Muscle of arm (tissue), 12 donors: ENCODE measurements around the gene SH3PXD2B. TPM values are rescaled to one million over a fixed set of nuclear protein-coding genes. Genes with fewer than 3 reads are reported as not detected.
"Not testable (repeated sequence)": the region's sequence is repeated elsewhere in the genome, so short reads cannot be mapped to it uniquely, and the experiment has no call there.

ENCODE experiments used
- DNase-seq: peaks from one replicate; pipeline ENCODE4 v3.0.0-alpha.2; 2013
- polyA plus RNA-seq, 12 donors: library from polyadenylated mRNA; unstranded; fragments of 120-200 nt; gene quantifications; one replicate each; pipeline ENCODE4 v1.2.1, GENCODE V29; 2013; ENCODE audit not compliant: insufficient read length in 12 of 12

Gene SH3PXD2B
- polyA plus RNA-seq, 12 donors, result 26.1 to 51.5 (median 36.0) TPM; not detected in 1

DNA sequence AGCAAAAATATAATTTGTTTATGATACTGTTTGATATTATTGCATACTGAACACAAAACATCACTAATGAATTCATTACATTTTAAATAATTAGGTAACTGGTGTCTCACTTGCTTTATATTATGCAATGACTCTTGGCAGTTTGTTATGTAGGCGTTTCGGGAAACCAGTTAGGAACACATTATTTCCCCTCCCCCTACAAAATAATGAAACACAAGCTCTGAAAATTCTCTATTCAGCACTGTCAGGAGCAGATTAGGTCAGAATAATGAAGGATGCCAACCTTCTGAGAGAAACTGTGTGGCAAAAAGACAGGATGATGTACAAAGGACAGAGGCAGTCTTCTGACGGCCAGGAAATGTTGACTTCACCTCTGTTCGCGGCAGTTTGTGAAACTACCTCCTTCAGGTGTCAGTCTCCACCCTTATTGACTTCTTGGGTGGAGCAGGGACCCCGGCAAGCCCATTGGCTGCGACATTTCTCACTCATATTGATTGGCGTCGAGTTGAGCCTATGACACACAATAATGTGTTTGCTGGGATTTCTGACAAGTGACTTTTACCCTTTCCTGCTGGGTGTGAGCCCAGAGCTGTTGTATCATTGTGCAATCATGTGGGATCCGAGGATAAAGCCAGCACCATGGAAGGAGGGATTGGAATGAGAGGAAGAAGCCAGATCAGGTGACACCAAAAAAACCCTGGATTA, 33.9 kb downstream of the SH3PXD2B start:
- peak; percentile 78 for DNase-seq

DNA sequence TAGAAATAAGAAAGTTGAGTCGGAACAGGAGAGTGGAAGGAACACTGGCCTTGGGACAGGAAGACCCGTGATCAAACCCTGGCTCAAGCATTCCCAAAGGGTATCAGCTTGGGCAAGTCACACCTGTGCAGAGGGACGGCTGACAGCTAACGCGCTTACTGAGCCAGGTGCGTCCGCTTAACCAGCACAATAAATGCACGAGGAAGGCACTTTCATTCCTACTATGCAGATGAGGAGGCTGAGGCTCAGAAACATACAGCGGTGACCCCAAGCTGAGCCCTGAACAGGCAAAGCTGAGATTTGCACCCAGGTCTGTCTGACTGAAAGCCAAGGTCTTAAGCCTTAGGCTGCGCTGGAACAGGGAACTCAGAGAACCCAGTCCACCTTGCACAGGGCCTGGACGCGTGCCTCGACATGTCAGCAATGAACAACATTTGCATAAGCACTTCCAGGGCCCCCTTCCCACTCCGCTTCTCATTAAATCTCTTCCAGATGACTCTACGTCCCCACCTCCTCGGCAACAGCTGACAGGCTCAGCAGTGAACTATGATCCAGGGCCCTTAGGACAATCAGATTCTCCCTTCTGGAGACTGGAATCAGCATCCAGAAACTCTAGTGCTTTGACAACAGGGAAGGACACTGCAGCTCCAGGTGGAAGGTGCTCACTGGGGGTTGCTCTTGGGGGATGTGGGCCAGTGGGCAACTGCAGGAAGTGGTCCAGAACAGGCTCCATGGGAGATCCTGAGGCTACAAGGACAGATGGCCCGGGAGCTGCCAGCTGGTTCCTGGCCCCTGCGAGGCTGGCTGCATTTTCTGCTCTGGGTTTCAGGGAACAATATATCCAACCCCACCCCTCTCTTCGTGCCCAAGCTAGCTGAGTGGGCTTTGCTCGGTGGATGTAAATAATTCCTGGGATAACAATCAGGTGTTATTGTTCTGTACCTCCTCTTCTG, 35.2 kb downstream of the SH3PXD2B start:
- peak; percentile 89 for DNase-seq

DNA sequence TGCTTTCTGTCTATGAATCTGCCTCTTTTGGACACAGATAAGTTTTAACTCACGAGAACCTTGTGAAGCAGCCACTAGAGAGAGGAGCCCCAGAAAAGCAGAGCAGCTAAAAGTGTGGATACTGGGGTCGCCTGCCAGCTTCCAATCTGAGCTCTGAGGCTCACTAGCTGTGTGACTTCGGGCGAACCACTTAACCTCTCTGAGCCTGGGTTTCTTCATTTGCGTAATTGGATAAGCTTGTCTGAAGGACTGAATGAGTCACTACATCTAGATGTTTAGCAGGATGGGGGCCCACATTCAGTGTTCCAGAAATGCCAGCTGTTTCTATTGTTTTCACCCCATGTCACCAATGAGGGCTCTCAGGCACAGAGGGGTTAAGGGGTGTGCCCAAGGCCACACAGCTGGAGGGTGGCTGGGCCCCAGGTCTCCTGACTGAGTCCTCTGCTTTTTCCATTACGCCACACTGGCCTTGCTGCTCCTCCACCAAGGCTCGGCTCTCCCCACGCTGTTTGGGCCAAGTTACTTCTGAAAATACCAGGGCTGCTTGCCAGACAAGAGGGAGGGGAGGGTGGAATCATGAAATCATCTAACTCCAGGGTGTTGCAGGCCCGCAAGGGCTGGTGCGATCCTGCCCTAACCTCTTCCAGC, 36.2 kb downstream of the SH3PXD2B start:
- DNase-seq, result peak; percentile 98

DNA sequence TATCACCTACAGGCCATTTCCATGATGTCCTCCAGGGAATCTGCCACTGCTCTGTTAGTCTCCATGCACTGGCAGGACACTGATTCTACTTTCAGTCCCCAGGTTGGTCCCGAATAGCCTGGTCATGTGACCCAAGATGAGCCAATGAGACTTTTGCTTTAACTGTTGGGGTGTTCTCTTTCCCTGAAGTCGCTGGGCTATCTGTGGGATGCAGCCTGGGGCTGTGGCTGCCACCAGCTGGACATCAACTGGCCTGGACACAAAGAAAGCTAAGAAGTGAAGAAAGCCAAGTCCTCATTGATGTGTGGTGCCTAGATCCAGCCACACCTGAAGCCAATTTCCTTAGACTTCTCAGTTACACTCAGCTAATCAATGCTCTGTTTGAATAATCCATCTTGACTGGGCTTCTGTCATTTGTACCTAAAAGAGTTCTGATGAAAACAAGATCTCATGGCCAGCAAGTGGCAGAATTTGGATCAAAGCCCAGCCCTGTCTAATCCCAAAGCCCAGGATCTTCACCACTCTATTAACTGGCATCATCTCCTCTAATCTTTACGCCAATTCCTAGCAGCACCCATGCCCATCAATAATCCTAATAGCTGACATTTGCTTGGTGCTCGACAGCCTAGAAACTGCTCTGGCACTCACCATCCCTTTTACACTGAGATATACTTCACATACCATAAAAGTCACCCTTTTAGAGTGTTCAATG, 37.0 kb downstream of the SH3PXD2B start:
- DNase-seq, result no peak

DNA sequence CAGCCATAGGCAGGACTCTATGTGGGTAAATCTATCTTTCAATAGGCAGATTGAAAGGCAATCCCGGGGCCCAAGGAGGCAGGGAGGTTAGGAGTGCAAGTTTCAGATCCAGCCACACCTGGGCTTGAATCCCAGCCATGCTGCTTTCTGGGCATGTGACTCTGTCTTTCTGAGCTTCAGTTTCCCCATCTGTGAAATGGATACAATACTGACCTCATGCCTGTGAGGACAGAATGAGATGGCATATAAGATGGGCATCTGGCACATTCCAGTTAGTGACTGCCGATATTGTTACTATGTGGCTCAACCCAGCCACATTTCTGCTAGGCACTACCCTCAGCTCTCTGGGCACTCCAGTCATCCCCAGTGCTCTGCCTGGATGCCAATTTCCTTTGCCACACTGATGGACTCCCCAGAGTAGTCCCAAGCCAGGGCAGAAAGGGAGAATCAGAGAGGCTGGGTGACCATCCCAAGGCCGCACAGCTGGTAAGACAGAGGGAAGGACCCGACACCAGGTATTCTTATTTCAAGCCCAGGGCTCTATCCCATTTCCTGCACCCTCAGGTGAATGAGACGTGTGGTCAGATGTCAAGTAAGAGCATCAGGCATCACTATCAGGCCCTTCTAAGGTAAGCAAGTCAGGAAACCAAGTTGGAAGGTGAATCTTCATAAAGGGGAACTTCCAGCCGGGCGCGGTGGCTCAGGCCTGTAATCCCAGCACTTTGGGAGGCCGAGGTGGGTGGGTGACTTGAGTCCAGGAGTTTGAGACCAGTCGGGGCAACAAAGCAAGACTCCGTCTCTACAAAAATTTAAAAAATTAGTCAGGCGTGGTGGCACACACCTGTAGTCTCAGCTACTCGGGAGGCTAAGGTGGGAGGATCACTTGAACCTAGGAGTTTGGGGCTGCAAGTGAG, 38.7 kb downstream of the SH3PXD2B start:
- DNase-seq, result no peak

DNA sequence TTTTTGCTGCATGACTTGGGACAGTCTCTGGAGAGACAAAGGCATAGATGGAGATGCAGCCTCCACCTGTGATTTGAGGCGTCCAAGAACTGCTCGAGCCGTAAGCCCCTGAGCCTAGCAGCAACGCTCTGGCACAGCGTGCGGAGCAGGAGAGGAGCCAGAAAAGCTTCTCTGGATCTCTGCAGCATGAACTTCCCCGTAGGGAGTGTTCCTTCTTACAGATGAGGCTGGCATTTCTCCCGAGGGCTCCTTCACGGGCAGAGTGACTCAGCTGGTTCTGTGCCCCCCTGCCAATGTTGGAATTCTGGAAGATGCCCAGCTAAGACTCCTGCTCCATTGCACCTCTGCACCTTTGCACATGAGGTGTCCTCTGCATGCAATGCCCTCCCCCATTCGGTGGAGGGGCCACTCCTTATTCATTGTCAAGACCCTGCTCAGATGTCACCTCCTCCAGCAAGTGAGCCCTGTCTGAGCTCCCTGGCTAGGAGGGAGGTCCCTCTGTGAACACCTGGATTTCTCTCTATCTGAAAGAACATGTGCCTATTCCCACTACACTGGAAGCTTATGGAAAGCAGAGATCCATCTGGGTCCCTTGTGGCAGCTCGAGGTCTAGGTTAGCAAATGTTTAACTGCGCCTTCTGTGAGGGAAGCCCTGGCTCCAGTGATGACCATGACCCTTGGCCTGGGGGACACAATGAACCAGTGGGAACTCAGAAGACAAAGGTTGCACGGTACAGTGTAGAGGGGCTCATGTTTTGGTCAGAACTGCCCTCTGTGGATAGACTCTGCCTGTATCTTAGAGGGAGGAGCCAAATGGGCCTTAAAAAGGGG, 39.6 kb downstream of the SH3PXD2B start:
- peak; percentile 83 for DNase-seq

DNA sequence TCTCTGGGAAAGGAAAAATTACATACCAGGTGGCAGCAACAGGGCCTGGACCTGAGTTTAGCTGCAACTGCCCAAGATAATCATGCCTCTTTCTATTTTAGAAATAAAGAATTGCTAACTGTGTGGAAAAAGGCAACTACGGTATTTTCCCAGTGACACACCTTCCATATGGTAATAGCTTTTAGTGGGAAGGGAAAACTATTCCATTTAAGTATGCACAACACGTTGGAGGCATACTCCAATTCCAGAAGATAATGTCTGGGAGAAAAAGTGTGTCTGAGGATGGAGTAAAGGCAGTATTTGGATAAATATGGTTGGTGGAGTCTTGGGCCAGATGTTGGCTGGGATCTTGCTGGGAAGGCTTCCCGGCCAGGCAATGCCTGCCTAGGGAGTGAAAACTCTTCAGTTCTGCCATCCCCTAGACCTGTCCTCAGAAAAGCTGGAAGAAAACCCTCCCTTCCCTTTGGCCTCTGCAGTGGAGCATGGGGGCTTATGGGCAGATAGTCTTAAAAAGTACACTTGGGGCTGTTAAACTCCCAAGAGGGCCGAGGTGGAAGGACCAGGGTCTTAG, 40.6 kb downstream of the SH3PXD2B start:
- DNase-seq, result no peak

DNA sequence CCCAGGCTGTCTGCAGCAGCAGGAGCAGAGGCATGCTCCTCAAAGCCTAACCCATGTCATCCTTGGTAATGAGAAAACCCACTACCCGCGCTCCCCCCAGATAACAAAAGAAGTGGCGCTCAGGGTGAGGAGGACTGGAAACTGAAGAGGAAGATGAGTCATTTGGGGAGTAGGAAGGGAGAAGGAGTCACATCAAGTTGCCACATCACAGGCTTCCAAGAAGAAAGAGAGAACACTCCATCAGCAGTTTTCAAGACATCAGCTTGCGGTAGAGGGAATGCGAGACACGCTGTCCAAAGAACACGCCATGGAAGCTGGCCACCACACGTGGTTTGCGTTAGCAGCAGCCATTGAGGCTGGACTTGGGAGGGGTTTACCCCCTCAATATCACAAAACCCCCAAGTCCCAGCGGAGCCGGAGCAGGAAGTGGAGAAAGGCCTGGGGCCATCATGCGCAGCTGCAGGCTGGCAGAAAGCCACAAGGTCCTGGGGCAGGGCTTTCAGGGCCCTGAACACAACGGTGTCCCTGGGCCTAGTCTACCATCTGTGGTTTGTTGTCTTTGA, 41.5 kb downstream of the SH3PXD2B start:
- DNase-seq, result peak; percentile 94

DNA sequence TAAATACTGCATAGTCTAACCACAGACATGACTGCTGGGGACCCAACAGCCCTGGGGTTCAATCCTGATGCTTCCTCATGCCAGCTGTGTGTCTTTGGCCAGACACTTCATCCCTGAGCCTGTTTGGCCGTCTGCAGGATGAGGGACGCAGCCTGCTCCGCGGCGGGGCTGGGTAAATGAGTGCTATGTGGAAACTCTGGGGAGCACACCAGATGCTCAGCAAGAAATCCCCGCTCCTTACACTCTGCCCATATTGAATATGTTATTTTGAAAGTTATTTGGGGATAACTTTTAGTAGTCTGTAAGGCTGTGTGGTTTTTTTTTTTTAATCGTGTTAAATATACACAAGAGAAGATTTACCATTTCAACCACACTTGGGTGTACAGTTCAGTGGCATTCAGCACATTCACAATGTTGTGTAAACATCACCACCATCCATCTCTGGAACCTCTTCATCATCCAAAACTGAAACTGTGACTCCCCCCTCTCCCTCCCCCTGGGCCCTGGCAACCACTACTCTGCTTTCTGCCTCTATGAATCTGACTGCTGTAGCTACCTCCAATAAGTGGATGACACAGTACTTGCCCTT, 42.7 kb downstream of the SH3PXD2B start:
- no peak for DNase-seq

DNA sequence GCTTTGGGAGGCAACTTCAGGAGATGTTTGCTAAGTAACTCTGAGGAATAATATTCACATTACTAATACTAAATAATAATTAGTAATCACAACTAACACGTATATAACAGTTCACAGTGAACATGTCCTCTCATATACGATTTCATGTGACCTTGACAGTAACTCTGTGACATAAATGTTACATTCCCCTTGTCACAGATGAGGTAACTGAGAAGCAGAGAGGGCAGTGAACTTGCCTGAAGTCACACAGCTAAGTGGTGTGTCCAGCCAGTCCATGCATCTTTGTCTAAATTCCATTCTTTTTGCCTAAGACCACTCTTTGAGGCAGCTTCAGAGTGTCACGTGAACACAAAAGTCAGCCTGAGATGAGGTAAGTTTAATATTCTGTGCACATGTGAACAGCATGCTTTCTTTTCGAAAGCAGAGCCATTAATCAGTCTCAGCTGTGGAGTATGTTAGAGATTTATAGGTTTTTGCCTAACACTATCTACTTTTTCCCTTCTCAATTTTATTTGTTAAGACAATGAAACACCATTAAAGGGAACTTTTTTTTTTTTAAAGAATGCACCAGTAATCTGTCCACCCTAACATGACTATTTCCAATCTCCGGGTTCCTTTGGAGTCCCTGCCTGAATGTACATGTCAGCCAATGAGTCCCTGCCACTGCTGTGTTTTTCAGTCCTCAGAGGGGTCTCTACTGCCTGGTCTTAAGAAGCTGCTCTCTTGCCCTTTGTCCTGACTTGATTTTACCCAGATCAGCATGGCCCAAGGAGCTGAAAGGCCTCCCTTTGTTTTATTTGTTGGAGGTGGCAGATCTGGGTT, 43.5 kb downstream of the SH3PXD2B start:
- peak; percentile 59 for DNase-seq

DNA sequence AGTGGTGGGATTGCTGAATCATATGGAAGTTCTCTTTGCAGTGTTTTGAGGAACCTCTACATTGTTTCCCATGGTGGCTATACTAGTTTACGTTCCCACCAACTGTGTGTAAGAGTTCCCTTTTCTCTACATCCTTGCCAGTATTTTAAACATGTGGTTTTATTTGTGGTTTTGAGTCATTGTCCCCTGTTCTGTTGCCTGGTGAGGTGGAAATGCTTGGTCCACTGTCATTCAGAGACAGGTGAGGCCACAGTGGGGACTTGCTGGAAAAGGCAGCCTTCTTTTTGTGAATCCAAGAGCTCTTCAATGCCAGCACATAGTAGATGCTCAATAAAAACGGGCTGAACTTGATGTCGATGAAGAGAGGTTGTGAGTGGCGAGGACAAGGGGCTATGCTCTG, 44.2 kb downstream of the SH3PXD2B start:
- no peak for DNase-seq

DNA sequence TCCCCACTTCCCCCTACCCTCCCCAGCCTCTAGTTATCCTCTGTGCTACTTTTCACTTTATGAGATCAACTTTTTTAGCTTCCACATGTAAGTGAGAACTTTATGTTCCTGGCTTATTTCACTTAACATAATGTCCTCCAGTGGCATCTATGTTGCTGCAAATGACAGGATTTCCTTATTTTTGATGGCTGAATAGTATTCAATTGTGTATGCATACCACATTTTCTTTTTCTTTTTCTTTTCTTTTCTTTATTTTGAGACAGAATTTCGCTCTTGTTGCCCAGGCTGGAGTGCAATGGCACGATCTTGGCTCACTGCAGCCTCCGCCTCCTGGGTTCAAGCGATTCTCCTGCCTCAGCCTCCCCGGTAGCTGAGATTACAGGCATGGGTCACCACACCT, 44.8 kb downstream of the SH3PXD2B start:
- DNase-seq, result not testable (repeated sequence)

DNA sequence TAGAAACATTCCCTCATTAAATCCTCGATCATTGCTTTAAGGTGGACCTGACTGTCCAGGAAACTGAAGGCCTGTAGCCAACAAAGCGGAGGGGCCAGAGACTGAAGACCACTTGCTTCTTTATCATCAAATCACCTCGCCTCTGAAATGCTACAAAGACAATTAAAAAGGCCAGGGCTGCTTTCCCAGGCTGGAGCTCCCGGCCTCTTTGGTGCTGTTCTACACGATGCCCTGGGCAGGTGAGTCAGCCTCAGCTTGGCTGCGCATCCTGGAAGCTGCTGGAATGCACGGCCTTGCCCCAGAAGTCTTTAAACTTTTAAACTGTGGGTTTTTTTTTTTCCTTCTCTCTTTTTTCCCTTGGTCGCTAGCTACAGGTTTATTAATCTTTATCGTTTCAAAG, 46.5 kb downstream of the SH3PXD2B start:
- DNase-seq, result no peak

DNA sequence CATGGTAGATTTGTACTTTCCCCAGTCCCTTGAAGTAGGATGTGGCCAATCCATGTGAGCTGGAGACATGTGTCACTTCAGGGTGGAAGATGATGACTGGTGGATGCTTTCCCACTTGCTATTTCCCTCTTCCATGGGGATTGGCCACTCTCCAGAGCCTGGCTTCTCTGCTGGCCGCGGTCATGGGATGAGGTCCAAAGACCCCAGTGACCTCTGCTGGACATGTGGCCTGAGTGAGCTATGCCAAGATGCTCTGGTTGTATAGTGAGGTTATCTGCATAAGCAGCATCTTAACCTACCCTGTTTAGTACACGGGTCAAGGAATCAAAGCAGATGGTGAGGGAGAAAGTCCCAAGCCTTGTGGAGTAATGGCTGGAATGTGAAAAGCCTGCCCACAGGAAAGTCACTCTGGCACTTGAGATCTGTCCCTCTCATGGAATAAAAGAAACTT, 47.1 kb downstream of the SH3PXD2B start:
- DNase-seq, result no peak

DNA sequence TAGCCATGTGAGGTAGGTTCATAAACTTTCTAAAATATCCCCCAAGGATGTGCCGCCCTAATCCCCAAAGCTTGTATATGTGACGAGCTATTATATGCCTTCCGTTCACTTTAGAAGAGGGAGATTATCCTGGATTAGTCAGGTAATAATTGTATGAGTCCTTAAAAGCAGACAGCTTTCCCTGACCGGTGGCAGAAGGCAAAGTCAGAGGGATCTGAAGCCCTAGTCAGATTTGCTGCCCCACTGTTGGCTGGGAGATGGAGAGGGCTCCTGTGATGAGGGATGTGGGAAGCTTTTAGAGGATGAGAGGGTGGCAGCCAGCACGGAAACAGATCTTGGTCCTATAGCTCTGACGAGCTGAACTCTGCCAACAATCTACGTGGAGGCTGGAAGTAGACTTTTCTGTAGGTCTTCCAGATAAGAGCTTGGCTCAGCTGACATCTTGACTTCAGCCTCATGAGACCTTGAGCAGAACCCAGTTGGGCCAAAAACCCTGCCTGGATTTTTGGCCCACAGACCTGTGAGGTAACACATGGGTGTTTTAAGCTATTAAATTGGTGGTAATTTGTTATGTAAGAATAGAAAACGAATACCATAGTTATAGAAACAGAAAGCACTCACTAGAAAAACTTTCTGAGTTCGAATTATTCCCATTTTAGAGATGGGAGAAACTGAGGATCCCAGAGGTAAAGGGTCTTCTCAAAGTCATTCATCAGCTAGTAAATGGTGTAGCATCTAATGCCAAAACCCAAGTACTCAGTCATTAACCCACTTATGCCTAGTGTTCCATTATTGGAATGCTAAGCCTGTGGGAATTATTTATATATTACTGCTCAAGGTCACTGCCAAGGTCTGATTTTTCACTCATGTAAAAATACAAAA, 48.9 kb downstream of the SH3PXD2B start:
- DNase-seq, result no peak

DNA sequence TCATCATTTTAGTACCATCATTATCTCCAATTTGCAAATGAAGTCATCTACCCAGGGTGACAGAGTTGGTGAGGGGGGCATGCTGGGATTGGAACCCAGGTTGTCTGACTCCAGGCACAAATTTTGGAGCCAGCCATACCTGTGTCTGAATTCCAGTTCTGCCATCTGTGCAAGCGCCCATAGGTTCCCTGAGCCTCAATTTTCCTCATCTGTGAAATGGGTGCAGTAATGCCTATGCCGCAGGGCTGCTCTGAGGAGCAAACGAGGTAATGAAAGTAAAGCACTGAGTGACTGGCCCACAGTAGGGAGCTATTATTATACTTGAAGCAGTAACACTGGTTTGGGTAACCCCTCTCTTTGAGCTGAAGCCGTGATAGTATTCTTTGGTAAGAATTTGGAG, 49.6 kb downstream of the SH3PXD2B start:
- DNase-seq, result no peak

DNA sequence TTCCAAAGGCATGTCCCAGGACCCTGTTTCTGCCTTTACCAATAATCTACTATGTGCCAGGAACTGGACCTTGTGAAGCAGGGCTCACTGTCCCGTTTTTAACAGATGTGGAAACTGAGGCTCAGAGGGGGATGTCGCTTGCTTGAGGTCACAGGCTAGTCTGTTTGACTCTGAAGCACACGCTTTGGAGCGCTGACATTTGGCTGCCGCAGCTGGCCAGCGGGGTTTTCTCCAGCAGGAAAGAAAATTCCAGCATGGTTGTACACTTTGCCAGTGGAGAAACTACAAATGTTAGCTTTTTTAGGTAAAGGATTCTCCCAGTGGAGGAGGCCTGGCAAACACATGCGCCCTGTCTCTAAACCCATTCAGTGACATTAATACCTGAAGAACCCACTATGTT, 50.5 kb downstream of the SH3PXD2B start:
- DNase-seq, result peak; percentile 77
